Astrocyte of the cerebellum (primary cell): ENCODE data around the gene CDC6.

Experiments used
- DNase-seq: peaks from one replicate; pipeline ENCODE4 v3.0.0-alpha.2; 2011; ENCODE audit warnings: low read depth
- H3K4me3 ChIP-seq: 2 replicates; pipeline ENCODE4 v1.5.1; 2011; ENCODE audit warnings: mild to moderate bottlenecking, low read depth, low read length, moderate library complexity
- CTCF ChIP-seq: IDR thresholded peaks from 2 replicates; pipeline ENCODE4 v1.5.1; 2012; ENCODE audit warnings: low read length, low read depth, moderate library complexity, mild to moderate bottlenecking; ENCODE audit errors: missing control alignments
- in situ Hi-C: cut with HindIII; loops from 2 replicates; pipeline ENCODE4 v1.10.0; 2017; ENCODE audit warnings: low sequenced_read_pairs

The CDC6 gene

GRCh38 chr17:40348562-40349476 lies 61.1 kb downstream of the CDC6 start:
- TF ChIP-seq CTCF, result no peak
- in situ Hi-C loops, result no loop called here
- no peak for DNase-seq
- no peak overlapping the region for H3K4me3 ChIP-seq

DNA sequence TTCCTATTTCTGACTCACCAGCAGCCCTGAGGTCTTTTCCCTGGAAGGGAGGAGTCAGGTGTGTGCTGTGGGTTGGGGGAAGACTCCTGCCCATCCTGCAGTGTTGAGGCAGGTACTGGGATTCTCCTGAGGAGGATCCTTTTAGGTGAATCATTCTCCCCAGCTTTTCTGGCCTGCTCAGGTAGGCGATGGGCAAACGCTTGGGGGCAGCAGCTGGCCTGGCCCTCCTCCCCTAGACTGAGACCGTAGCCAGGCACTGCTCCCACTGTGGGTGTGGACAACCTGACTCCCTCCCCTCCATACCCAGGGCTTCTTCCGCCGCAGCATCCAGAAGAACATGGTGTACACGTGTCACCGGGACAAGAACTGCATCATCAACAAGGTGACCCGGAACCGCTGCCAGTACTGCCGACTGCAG lies 61.8 kb downstream of the CDC6 start:
- H3K4me3 ChIP-seq, result no peak overlapping the region
- DNase-seq, result no peak
- in situ Hi-C loops, result no loop called here

GRCh38 chr17:40349895-40350688 lies 62.4 kb downstream of the CDC6 start:
- no peak overlapping the region for H3K4me3 ChIP-seq
- TF ChIP-seq CTCF, result no peak
- in situ Hi-C loops, result loop anchor here (5.0 kb wide), 1 partner anchor 48 kb away; no protein-coding TSS in a partner anchor
- no peak for DNase-seq

More for the DNA sequence above, 61.8 kb downstream of the CDC6 start:
- TF ChIP-seq CTCF, result no peak

GRCh38 chr17:40350689-40351358 lies 63.1 kb downstream of the CDC6 start:
- TF ChIP-seq CTCF, result no peak
- in situ Hi-C loops, result loop anchor here (5.0 kb wide), 1 partner anchor 49 kb away; no protein-coding TSS in a partner anchor
- no peak overlapping the region for H3K4me3 ChIP-seq
- no peak for DNase-seq

DNA sequence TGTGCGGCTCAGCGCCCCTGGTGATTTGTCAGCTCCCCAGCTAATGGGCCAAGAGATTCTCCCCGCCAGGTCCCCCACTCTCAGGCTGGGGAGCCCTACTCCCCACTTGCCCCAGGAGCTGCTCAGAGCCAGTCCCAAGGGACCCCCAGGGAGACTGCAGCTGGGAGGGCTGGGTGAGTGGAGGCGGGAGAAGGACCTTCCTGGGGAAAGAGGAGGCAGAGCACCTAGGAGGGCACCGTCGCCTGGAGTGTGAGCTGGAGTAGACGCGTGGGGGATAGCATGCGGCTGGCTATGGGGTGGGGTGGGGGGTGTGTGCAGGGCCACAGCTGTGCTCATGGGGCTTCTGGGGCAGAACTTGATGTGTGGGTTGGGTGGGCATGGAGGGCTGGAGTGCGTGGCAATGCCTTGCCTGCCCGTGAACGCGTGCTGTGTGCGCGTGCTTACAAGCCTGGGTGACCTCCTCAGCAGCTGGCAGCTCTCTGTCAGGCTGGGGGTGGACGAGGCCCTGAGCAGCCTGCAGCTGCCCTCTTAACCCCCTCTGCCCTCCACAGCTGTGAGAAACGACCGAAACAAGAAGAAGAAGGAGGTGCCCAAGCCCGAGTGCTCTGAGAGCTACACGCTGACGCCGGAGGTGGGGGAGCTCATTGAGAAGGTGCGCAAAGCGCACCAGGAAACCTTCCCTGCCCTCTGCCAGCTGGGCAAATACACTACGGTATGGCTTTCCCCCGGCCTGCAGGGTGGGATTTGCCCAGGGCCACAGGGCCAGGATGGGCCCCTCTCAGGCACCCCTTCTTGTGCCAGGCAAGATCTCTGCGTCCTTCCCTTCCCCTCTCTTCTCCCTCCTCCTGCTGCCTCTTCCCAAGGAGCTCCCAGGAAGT lies 63.9 kb downstream of the CDC6 start:
- TF ChIP-seq CTCF, result no peak
- no peak for DNase-seq
- in situ Hi-C loops, result loop anchor here (5.0 kb wide), 1 partner anchor 49 kb away; no protein-coding TSS in a partner anchor
- no peak overlapping the region for H3K4me3 ChIP-seq
